SK-N-SH (cell line): Measurements from ENCODE around the gene LTBP1. TPM values are rescaled to one million over a fixed set of nuclear protein-coding genes. Genes with fewer than 3 reads are reported as not detected.

ENCODE experiments used
- CTCF ChIA-PET: fragments of 300-600, 350-600 bp; formaldehyde crosslinking; extraction: SDS; loops from one replicate; lab custom pipeline; 2021; lab: Yijun Ruan, JAX
- POLR2A ChIA-PET: fragments of 350-600 bp; sonication (Branson Sonifier 250); formaldehyde crosslinking; extraction: SDS; loops from one replicate; lab custom pipeline; 2020; ENCODE audit warnings: antibody characterized with exemption, inconsistent platforms; lab: Yijun Ruan, JAX
- DNase-seq: peaks from one replicate; pipeline ENCODE4 v3.0.0; 2012
- H2AFZ ChIP-seq: fragments of 200-600 bp; sonication (generic); 2 replicates; pipeline ENCODE4 v1.8.1; 2016; ENCODE audit warnings: antibody characterized with exemption, mild to moderate bottlenecking, low read depth
- H3F3A ChIP-seq: fragments of 200-600 bp; sonication (generic); replicated peaks from 2 replicates; pipeline ENCODE3; 2016; ENCODE audit warnings: antibody characterized with exemption, mild to moderate bottlenecking; ENCODE audit not compliant: insufficient read depth
- H3K27ac ChIP-seq, 2 experiments: fragments of 200-500 bp in 1 of 2; fragments of 200-600 bp in 1 of 2; sonication (Bioruptor generic) in 1 of 2; sonication (generic), shearing (Covaris generic) in 1 of 2; 2 replicates each; pipeline versions ENCODE4 v1.5.1 to v1.6.1; 2014 to 2016; ENCODE audit warnings: low read depth in 2 of 2, inconsistent platforms in 1 of 2, low read length in 1 of 2, mild to moderate bottlenecking in 1 of 2, mixed read lengths in 1 of 2
- H3K27me3 ChIP-seq: fragments of 200-600 bp; sonication (generic), shearing (Covaris generic); 2 replicates; pipeline ENCODE4 v1.6.1; 2016; ENCODE audit warnings: mixed run types; ENCODE audit not compliant: insufficient read depth
- H3K36me3 ChIP-seq, 2 experiments: fragments of 200-500 bp in 1 of 2; fragments of 200-600 bp in 1 of 2; sonication (Bioruptor generic) in 1 of 2; sonication (generic) in 1 of 2; replicated peaks in 1 of 2; 2 replicates each; pipeline versions ENCODE3 to v1.5.1; 2014 to 2016; ENCODE audit warnings: low read length in 1 of 2, mild to moderate bottlenecking in 1 of 2; ENCODE audit not compliant: insufficient read depth in 2 of 2, control insufficient read depth in 1 of 2
- H3K4me1 ChIP-seq, 2 experiments: fragments of 200-500 bp in 1 of 2; fragments of 200-600 bp in 1 of 2; sonication (Bioruptor generic) in 1 of 2; sonication (generic), shearing (Covaris generic) in 1 of 2; 2 replicates each; pipeline versions ENCODE4 v1.5.1 to v1.6.1; 2014 to 2016; ENCODE audit warnings: low read depth in 1 of 2, low read length in 1 of 2, mixed run types in 1 of 2; ENCODE audit not compliant: insufficient read depth in 2 of 2, control insufficient read depth in 1 of 2
- H3K4me2 ChIP-seq: fragments of 200-600 bp; sonication (generic), shearing (Covaris generic); 2 replicates; pipeline ENCODE4 v1.6.1; 2017; ENCODE audit warnings: mixed run types
- H3K4me3 ChIP-seq, 2 experiments: fragments of 200-500 bp in 1 of 2; fragments of 200-600 bp in 1 of 2; sonication (Bioruptor generic) in 1 of 2; sonication (generic), shearing (Covaris generic) in 1 of 2; 2 replicates each; pipeline versions ENCODE4 v1.5.1 to v1.8.1; 2014 to 2016; ENCODE audit warnings: low read depth in 2 of 2, inconsistent platforms in 1 of 2, low read length in 1 of 2, mild to moderate bottlenecking in 1 of 2, mixed read lengths in 1 of 2, moderate library complexity in 1 of 2
- H3K79me2 ChIP-seq: fragments of 200-600 bp; sonication (generic); 2 replicates; pipeline ENCODE4 v1.8.1; 2017; ENCODE audit warnings: mild to moderate bottlenecking; ENCODE audit not compliant: insufficient read depth
- H3K9ac ChIP-seq: fragments of 200-600 bp; sonication (generic); 2 replicates; pipeline ENCODE4 v1.6.1; 2017; ENCODE audit warnings: mixed run types
- H3K9me2 ChIP-seq: fragments of 200-600 bp; sonication (generic); 2 replicates; pipeline ENCODE4 v1.6.1; 2017; ENCODE audit warnings: mixed run types
- H3K9me3 ChIP-seq: fragments of 200-600 bp; sonication (generic); 2 replicates; pipeline ENCODE4 v1.6.1; 2017; ENCODE audit warnings: mixed run types, mild to moderate bottlenecking, moderate library complexity
- H4K20me1 ChIP-seq: fragments of 200-600 bp; sonication (generic); 2 replicates; pipeline ENCODE4 v1.6.1; 2017; ENCODE audit warnings: mild to moderate bottlenecking, mixed run types; ENCODE audit not compliant: insufficient read depth
- CHD2 ChIP-seq: fragments of 150-350 bp; IDR thresholded peaks from 2 replicates; pipeline ENCODE4 v1.6.1; 2018; ENCODE audit warnings: low read length; ENCODE audit not compliant: partially characterized antibody
- EZH2phosphoT487 ChIP-seq: fragments of 200-600 bp; sonication (generic); IDR thresholded peaks from 2 replicates; pipeline ENCODE4 v1.6.1; 2017; ENCODE audit warnings: low read depth, mixed run types, mild to moderate bottlenecking, antibody characterized with exemption, moderate library complexity, borderline replicate concordance
- FOSL2 ChIP-seq: IDR thresholded peaks from 2 replicates; pipeline ENCODE4 v1.4.0; 2012; ENCODE audit warnings: low read depth, mild to moderate bottlenecking, moderate library complexity, borderline replicate concordance
- FOXJ3 ChIP-seq: sonication (generic); formaldehyde crosslinking; IDR thresholded peaks from 2 replicates; pipeline ENCODE4 v1.5.1; 2020; ENCODE audit warnings: mild to moderate bottlenecking, missing genetic modification reagents
- FOXM1 ChIP-seq: IDR thresholded peaks from 2 replicates; pipeline ENCODE4 v1.4.0; 2012; ENCODE audit warnings: low read depth, mild to moderate bottlenecking
- GABPA ChIP-seq: IDR thresholded peaks from 2 replicates; pipeline ENCODE4 v1.4.0; 2012; ENCODE audit warnings: low read depth, mild to moderate bottlenecking
- JUND ChIP-seq: IDR thresholded peaks from 2 replicates; pipeline ENCODE4 v1.4.0; 2012
- MAX ChIP-seq: IDR thresholded peaks from 2 replicates; pipeline ENCODE4 v1.4.0; 2012; ENCODE audit warnings: low read depth
- MEF2A ChIP-seq: IDR thresholded peaks from 2 replicates; pipeline ENCODE4 v1.4.0; 2012; ENCODE audit warnings: low read depth, borderline replicate concordance
- MXI1 ChIP-seq: IDR thresholded peaks from 2 replicates; pipeline ENCODE4 v1.6.1; 2012; ENCODE audit warnings: mild to moderate bottlenecking, low read depth, low read length, improper control_type of control experiment
- NFIC ChIP-seq: IDR thresholded peaks from 2 replicates; pipeline ENCODE4 v1.4.0; 2012; ENCODE audit warnings: borderline replicate concordance
- PBX3 ChIP-seq: IDR thresholded peaks from 2 replicates; pipeline ENCODE4; 2012
- RFX5 ChIP-seq: IDR thresholded peaks from 2 replicates; pipeline ENCODE4 v1.6.1; 2012; ENCODE audit warnings: mild to moderate bottlenecking, improper control_type of control experiment, low read length
- SIN3A ChIP-seq: IDR thresholded peaks from 2 replicates; pipeline ENCODE4 v1.6.1; 2012; ENCODE audit warnings: low read depth, mild to moderate bottlenecking, low read length, moderate library complexity, borderline replicate concordance
- SMC3 ChIP-seq: IDR thresholded peaks from 2 replicates; pipeline ENCODE4 v1.6.1; 2012; ENCODE audit warnings: low read depth, low read length, improper control_type of control experiment
- TAF1 ChIP-seq: IDR thresholded peaks from 2 replicates; pipeline ENCODE4 v1.6.1; 2012; ENCODE audit warnings: low read depth, mild to moderate bottlenecking, low read length, moderate library complexity, borderline replicate concordance
- USF1 ChIP-seq: IDR thresholded peaks from 2 replicates; pipeline ENCODE4 v1.4.0; 2012; ENCODE audit warnings: low read depth, borderline replicate concordance
- YY1 ChIP-seq: IDR thresholded peaks from 2 replicates; pipeline ENCODE4 v1.4.0; 2012; ENCODE audit warnings: low read depth, mild to moderate bottlenecking
- ZBTB33 ChIP-seq: IDR thresholded peaks from 2 replicates; pipeline ENCODE4 v1.4.0; 2012; ENCODE audit warnings: low read depth, borderline replicate concordance
- WGBS: methylation state at CpG from one replicate; pipeline ENCODE4 v1.1.6; 2017; ENCODE audit warnings: low lambda C conversion rate; 5-methylcytosine and 5-hydroxymethylcytosine counted together
- polyA plus RNA-seq, 3 experiments: library from polyadenylated mRNA; depleted of rRNA; stranded (reverse); fragments of >200 nt; gene quantifications; 2 replicates each; pipeline ENCODE4 v1.2.3, GENCODE V29; 2012

The LTBP1 gene
- polyA plus RNA-seq, 1 of the 3 experiments (the other 2 are of a cell fraction), result 467 TPM

- Histone ChIP-seq H2AFZ (0 out of 2 replicates have a peak overlapping the region, but pooled peaks have one; percentile 9), H3K9me3 (no peaks in the 10 kb centered on the region), H3K79me2 (no peaks in the 10 kb centered on the region), H3F3A (peaks cover 33% of the 10 kb centered on the region), H3K4me3 (no peak overlapping the region), H3K4me1 (peaks cover 0 to 27% of the 10 kb centered on the region in 2 experiments; a peak in 3 of 4 replicates), H3K27ac (peak overlapping the region in 1 of 2 experiments; percentile 92; a peak in 2 of 4 replicates), H3K4me2 (peak overlapping the region; percentile 65; the same call in 1 of the 2 replicates), H3K9me2 (no peaks in the 10 kb centered on the region), H4K20me1 (no peaks in the 10 kb centered on the region), H3K9ac (peak overlapping the region; percentile 47; the same call in 1 of the 2 replicates), H3K27me3 (no peaks in the 10 kb centered on the region), H3K36me3 (peaks cover 0 to 7% of the 10 kb centered on the region in 2 experiments)
- ChIA-PET CTCF (interaction anchor here (0.9 to 2.5 kb wide), 4 partner anchors 10 to 30 kb away, joined by 3 to 10 read pairs (median 4); no protein-coding TSS in a partner anchor), POLR2A (no interaction called here)
- WGBS, result 73% methylated on average over 5 of the region's 6 CpGs
- TF ChIP-seq SIN3A (no peak), PBX3 (no peak), MXI1 (no peak), MEF2A (no peak), CHD2 (no peak), USF1 (no peak), RFX5 (no peak), FOSL2 (no peak), NFIC (no peak), TAF1 (no peak), JUND (no peak), GABPA (no peak), FOXJ3 (CRISPR knock-in tag) (no peak)
- DNase-seq, result no peak
These were observed 74.1 kb downstream of the LTBP1 start for GRCh38 chr2:33020883-33021282.

- H3K9me2 ChIP-seq, result no peaks in the 10 kb centered on the region
- peak overlapping the region; percentile 70 to 92; a peak in 3 of 4 replicates for H3K27ac ChIP-seq
- TF ChIP-seq USF1 (no peak), FOXJ3 (CRISPR knock-in tag) (no peak), PBX3 (peak; percentile 79), FOXM1 (peak; percentile 19; the same call in 1 of the 2 replicates), EZH2phosphoT487 (no peak), GABPA (no peak), SIN3A (no peak), MXI1 (no peak), SMC3 (no peak), YY1 (no peak), MAX (peak; percentile 43; the same call in 1 of the 2 replicates), ZBTB33 (no peak), MEF2A (peak; percentile 92)
These were observed 74.9 kb downstream of the LTBP1 start for GRCh38 chr2:33021542-33022227.

More at GRCh38 chr2:33021542-33022227, 74.9 kb downstream of the LTBP1 start:
- H3F3A ChIP-seq, result peaks cover 33% of the 10 kb centered on the region
- peak overlapping the region; percentile 47; the same call in 1 of the 2 replicates for H3K9ac ChIP-seq
- peak overlapping the region; percentile 65 for H3K4me2 ChIP-seq
- DNase-seq, result no peak
- no peaks in the 10 kb centered on the region for H3K27me3 ChIP-seq
- peaks cover 0 to 7% of the 10 kb centered on the region in 2 experiments for H3K36me3 ChIP-seq
- 20% methylated on average over 5 of the region's 5 CpGs for WGBS
- peak overlapping the region in 1 of 2 experiments; percentile 4; a peak in 1 of 4 replicates for H3K4me3 ChIP-seq
- no peaks in the 10 kb centered on the region for H3K79me2 ChIP-seq
- no peaks in the 10 kb centered on the region for H3K9me3 ChIP-seq
- CTCF ChIA-PET, result interaction anchor here (0.9 to 2.5 kb wide), 4 partner anchors 11 to 31 kb away, joined by 3 to 10 read pairs (median 4); no protein-coding TSS in a partner anchor
- peaks cover 0 to 27% of the 10 kb centered on the region in 2 experiments; a peak in 3 of 4 replicates for H3K4me1 ChIP-seq
- POLR2A ChIA-PET, result no interaction called here
- H2AFZ ChIP-seq, result peak overlapping the region; percentile 58
- H4K20me1 ChIP-seq, result no peaks in the 10 kb centered on the region
